Transverse colon (tissue), 3 donors: ENCODE results near the gene CAST.

Experiments used
- EP300 ChIP-seq: sonication (generic); formaldehyde crosslinking; IDR thresholded peaks from one replicate; pipeline ENCODE4 v1.6.1; 2017; ENCODE audit warnings: antibody characterized with exemption, low read depth
- POLR2A ChIP-seq: fragments of 450-650 bp; IDR thresholded peaks from one replicate; pipeline ENCODE4 v1.6.1; 2016; ENCODE audit warnings: antibody characterized with exemption, mild to moderate bottlenecking, moderate library complexity
- TF ChIP-seq, protein P1 (sequence below), 5 experiments: fragments of 200-600 bp in 3 of 5; fragments of 450-650 bp in 2 of 5; sonication (generic) in 3 of 5; IDR thresholded peaks; 1 replicate in 2 of 5; 2 replicates in 3 of 5; pipeline ENCODE4 v1.5.1; 2016 to 2017; ENCODE audit warnings: antibody characterized with exemption in 5 of 5, inconsistent platforms in 3 of 5, mild to moderate bottlenecking in 2 of 5, moderate library complexity in 1 of 5

DNA sequence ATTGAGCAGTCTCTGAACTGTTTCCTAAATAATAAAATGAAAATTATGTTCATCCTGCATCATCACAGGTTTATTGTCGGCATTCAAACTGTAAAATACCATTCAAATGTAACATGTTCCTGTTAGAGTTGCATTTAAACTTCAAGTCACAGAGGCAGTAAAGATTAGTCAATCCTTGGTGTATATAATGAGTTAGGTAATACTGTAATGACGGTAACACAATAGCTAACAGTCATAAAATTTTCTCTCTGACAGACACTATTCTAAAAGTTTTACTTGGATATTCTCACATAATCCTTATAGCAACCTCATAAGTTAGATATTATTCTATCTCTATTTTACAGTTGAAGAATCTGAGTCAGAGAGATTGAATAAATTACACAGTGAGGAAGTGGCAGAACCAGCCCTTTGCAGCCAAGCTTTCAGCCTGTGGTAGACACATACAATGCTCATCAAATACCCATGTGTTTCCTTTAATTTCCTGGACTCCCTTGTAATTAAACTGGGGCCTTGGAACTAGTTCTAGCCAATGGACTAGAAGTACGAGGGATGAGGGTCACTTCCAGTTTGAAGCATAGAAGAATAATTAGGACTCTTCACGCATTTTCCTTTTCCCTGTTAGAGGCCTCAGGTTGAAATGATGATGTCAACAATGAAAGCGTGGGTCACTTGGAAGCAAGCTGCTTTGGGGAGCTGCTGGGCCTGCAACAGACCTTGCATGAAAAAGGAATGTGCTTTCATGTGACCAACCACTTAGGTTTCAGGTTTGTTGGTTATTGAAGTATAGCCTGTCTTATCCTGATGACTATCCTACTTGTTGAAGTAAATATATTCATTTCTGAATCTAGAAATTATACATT is 12.3 kb upstream of the CAST start:
- TF ChIP-seq, protein P1, sequence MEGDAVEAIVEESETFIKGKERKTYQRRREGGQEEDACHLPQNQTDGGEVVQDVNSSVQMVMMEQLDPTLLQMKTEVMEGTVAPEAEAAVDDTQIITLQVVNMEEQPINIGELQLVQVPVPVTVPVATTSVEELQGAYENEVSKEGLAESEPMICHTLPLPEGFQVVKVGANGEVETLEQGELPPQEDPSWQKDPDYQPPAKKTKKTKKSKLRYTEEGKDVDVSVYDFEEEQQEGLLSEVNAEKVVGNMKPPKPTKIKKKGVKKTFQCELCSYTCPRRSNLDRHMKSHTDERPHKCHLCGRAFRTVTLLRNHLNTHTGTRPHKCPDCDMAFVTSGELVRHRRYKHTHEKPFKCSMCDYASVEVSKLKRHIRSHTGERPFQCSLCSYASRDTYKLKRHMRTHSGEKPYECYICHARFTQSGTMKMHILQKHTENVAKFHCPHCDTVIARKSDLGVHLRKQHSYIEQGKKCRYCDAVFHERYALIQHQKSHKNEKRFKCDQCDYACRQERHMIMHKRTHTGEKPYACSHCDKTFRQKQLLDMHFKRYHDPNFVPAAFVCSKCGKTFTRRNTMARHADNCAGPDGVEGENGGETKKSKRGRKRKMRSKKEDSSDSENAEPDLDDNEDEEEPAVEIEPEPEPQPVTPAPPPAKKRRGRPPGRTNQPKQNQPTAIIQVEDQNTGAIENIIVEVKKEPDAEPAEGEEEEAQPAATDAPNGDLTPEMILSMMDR (IDR thresholded peaks at IDR 0.05), result no peak
- TF ChIP-seq POLR2A (no peak), EP300 (no peak)
